ENCODE measurements around the gene TEAD4. TPM values are rescaled to one million over a fixed set of nuclear protein-coding genes. Genes with fewer than 3 reads are reported as not detected.

TEAD4 gene
- not detected for total RNA-seq
- not detected for polyA plus RNA-seq
- total RNA-seq: 0 to 0.67 (median 0.13) reads per million in 6 experiments

- Mint-ChIP-seq H3K9me3 (peaks cover 0 to 2% (median 0%) of the 10 kb centered on the region in 9 donors), H3K36me3 (peaks cover 0 to 2% (median 0%) of the 10 kb centered on the region in 3 donors), H3K4me1 (peaks cover 10 to 21% (median 18%) of the 10 kb centered on the region in 4 donors), H3K27me3 (peaks cover 28 to 67% (median 47%) of the 10 kb centered on the region in 5 donors), H3K4me3 (peak within 1 kb of the TSS; percentile 54 to 81 (median 76)), H3K27ac (no peak within 1 kb of the TSS)
- DNase-seq (no peak), ATAC-seq (no peak)
- POLR2A ChIA-PET: no interaction called here
Observed at GRCh38 chr12:2959192-2959504, at the start of gene TEAD4. Gene TEAD4 (plus strand): TSS chr12:2959397.

DNA sequence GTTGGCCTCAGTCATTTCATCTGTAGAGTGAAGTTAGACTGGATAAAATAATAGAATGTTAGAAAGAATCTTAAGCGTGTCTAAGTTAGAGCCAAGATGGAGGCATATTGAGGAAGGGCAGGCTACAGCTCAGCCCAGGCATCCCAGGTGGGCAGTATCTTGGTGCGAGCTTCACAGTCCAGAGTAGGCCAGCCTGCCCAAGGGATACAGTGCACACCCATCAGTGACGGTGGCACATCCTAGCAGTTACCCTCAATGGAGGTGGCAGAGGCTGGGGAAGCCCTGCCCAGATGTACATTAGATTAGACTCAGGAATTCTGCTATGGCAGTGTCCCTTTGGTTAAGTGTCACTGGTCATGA is 47.0 kb upstream of the TEAD4 start:
- POLR2A ChIA-PET: no interaction called here
- Mint-ChIP-seq H3K27me3 (no peaks in the 10 kb centered on the region), H3K36me3 (peaks cover 4 to 35% (median 14%) of the 10 kb centered on the region in 3 donors), H3K4me1 (peaks cover 0 to 1% (median 0%) of the 10 kb centered on the region in 4 donors), H3K27ac (peak overlapping the region in 1 of 10 donors; percentile 8), H3K4me3 (no peak overlapping the region), H3K9me3 (no peaks in the 10 kb centered on the region)
- DNase-seq (no peak), ATAC-seq (no peak)

DNA sequence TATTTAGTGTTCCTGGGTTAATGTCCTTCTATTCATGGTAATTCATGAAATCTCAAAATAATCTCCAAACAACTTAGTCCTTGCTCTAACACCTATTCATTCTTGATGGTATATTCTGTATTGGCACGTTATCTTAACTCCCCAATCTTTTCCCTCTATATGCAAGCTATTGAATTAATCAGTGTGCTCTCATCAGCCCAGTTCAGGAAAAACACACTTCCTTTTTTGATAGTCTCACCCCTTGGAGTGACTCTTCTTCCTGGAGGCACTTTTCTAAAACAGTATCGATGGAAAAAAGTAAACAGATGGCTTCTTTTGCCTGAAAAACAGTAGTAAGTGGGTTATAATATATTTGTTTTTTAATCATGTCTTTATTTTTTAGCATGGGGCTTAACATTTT is 39.9 kb upstream of the TEAD4 start:
- H3K36me3 Mint-ChIP-seq: peaks cover 0 to 56% (median 21%) of the 10 kb centered on the region in 3 donors
- no peak overlapping the region for H3K27ac Mint-ChIP-seq
- no peak overlapping the region for H3K4me3 Mint-ChIP-seq
- H3K27me3 Mint-ChIP-seq: no peaks in the 10 kb centered on the region
- no peak for DNase-seq
- POLR2A ChIA-PET: no interaction called here
- no peaks in the 10 kb centered on the region for H3K4me1 Mint-ChIP-seq
- ATAC-seq: no peak
- no peaks in the 10 kb centered on the region for H3K9me3 Mint-ChIP-seq

DNA sequence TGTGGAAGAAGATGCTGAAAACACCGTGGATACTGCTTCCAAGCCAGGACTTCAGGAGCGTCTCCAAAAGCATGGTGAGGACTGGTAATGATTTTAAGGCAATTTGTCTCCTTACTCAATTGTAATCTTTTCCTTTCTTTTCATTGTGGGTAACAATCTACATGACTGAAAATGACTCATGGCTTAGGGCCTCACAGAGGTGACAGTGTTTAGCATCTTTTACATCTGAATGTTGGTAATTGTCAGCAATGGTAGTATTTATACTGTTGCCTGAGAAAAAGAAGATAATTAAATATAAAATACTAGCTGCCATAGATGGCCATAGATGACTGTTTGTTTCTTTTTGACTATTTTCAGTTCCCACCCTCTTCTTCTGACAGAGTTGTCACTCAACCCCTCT is 36.9 kb upstream of the TEAD4 start:
- no peak for ATAC-seq
- Mint-ChIP-seq H3K4me3 (no peak overlapping the region), H3K36me3 (peaks cover 6 to 61% (median 18%) of the 10 kb centered on the region in 3 donors), H3K27me3 (no peaks in the 10 kb centered on the region), H3K4me1 (peaks cover 0 to 3% (median 0%) of the 10 kb centered on the region in 4 donors), H3K9me3 (no peaks in the 10 kb centered on the region), H3K27ac (no peak overlapping the region)
- POLR2A ChIA-PET: no interaction called here
- no peak for DNase-seq

DNA sequence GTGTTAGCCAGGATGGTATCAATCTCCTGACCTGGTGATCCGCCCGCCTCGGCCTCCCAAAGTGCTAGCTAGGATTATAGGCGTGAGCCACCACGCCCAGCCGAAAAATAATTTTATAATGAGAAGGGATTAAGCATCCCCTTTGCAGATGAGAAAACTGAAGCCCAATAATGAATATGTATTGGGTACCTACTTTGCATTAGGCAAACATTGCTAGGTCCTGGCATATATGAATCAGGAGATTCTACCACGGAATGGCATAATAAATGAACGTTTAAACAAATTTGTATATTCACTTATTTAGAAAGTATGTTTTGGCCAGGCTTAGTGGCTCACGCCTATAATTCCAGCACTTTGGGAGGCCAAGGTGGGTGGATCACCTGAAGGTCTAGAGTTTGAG is 36.1 kb upstream of the TEAD4 start:
- Mint-ChIP-seq H3K36me3 (peaks cover 6 to 68% (median 20%) of the 10 kb centered on the region in 3 donors), H3K27ac (no peak overlapping the region), H3K27me3 (no peaks in the 10 kb centered on the region), H3K9me3 (no peaks in the 10 kb centered on the region), H3K4me1 (peaks cover 0 to 3% (median 0%) of the 10 kb centered on the region in 4 donors), H3K4me3 (no peak overlapping the region)
- ATAC-seq (no peak), DNase-seq (no peak)
- POLR2A ChIA-PET: no interaction called here

DNA sequence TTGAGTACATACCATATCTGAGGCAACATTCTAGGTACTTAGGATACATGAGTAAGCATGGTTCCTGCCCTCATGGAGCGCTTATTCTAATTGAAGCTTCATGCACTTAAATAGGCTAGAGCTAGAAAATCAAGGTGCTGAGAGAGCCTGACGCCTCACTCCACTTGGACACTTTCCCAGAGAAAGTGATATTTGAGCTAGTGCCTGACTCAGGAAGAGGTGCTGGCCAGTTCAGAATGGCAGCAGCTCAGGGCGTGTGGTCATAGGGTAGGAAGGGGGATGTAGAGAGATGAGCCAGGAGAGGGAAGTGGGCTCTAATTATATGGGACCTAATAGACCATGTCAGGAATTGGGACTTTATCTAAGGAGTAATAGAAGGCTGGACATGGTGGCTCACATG is 35.2 kb upstream of the TEAD4 start:
- Mint-ChIP-seq H3K9me3 (no peaks in the 10 kb centered on the region), H3K27me3 (no peaks in the 10 kb centered on the region), H3K27ac (peak overlapping the region in 1 of 10 donors; percentile 54), H3K4me1 (peaks cover 0 to 3% (median 0%) of the 10 kb centered on the region in 4 donors), H3K4me3 (no peak overlapping the region), H3K36me3 (peaks cover 6 to 64% (median 19%) of the 10 kb centered on the region in 3 donors)
- no peak for DNase-seq
- POLR2A ChIA-PET: interaction anchor here (0.7 kb wide), 1 partner anchor 18 kb away, joined by 3 read pairs; no protein-coding TSS in a partner anchor
- ATAC-seq: no peak

- Mint-ChIP-seq H3K4me3 (no peak overlapping the region), H3K9me3 (no peaks in the 10 kb centered on the region), H3K4me1 (peaks cover 0 to 3% (median 0%) of the 10 kb centered on the region in 4 donors), H3K27me3 (no peaks in the 10 kb centered on the region), H3K36me3 (peaks cover 6 to 65% (median 18%) of the 10 kb centered on the region in 3 donors), H3K27ac (no peak overlapping the region)
- POLR2A ChIA-PET: no interaction called here
- ATAC-seq (no peak), DNase-seq (no peak)
Observed at GRCh38 chr12:2925322-2925995, 33.7 kb upstream of the TEAD4 start.

- DNase-seq: no peak
- Mint-ChIP-seq H3K4me3 (no peak overlapping the region), H3K9me3 (no peaks in the 10 kb centered on the region), H3K27me3 (no peaks in the 10 kb centered on the region), H3K27ac (no peak overlapping the region), H3K36me3 (peaks cover 0 to 76% (median 20%) of the 10 kb centered on the region in 3 donors), H3K4me1 (no peaks in the 10 kb centered on the region)
- POLR2A ChIA-PET: no interaction called here
- no peak for ATAC-seq
Observed at GRCh38 chr12:2930865-2931264, 28.3 kb upstream of the TEAD4 start.

DNA sequence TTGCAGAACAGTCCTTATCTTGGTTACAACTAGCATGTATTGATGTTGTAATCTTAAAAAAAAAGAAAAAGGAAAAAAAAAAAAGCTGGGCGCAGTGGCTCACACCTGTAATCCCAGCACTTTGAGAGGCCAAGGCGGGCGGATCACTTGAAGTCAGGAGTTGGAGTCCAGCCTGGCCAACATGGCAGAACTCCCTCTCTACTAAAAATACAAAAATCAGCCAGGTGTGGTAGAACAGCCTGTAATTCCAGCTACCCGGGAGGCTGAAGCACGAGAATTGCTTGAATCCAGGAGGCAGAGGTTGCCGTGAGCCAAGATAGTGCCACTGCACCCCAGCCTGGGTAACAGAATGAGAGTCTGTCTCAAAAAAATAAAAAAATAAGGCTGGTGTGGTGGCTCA is 25.6 kb upstream of the TEAD4 start:
- peaks cover 0 to 3% (median 0%) of the 10 kb centered on the region in 4 donors for H3K4me1 Mint-ChIP-seq
- H3K9me3 Mint-ChIP-seq: no peaks in the 10 kb centered on the region
- no peaks in the 10 kb centered on the region for H3K27me3 Mint-ChIP-seq
- peaks cover 0 to 74% (median 14%) of the 10 kb centered on the region in 3 donors for H3K36me3 Mint-ChIP-seq
- DNase-seq (no peak), ATAC-seq (no peak)
- peak overlapping the region in 1 of 10 donors; percentile 37 for H3K27ac Mint-ChIP-seq
- POLR2A ChIA-PET: no interaction called here
- no peak overlapping the region for H3K4me3 Mint-ChIP-seq

GRCh38 chr12:2934371-2934770 is 24.8 kb upstream of the TEAD4 start:
- POLR2A ChIA-PET: no interaction called here
- peaks cover 0 to 79% (median 14%) of the 10 kb centered on the region in 3 donors for H3K36me3 Mint-ChIP-seq
- DNase-seq: no peak
- H3K27me3 Mint-ChIP-seq: no peaks in the 10 kb centered on the region
- H3K4me1 Mint-ChIP-seq: peaks cover 0 to 3% (median 0%) of the 10 kb centered on the region in 4 donors
- peak overlapping the region in 1 of 10 donors; percentile 38 for H3K27ac Mint-ChIP-seq
- no peak for ATAC-seq
- no peaks in the 10 kb centered on the region for H3K9me3 Mint-ChIP-seq
- H3K4me3 Mint-ChIP-seq: no peak overlapping the region

DNA sequence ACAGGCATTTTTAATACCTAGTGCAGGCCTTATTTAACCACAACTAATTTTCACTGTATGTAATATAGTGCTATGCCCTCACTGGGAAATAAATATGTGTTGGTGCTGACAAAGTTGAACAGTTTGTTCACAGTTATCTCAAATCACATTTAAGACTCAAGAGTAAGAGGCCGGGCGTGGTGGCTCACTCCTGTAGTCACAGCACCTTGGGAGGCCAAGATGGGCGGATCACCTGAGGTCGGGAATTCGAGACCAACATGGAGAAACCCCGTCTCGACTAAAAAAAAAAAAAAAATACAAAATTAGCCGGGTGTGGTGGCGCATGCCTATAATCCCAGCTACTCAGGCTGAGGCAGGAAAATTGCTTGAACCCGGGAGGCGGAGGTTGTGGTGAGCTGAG is 22.9 kb upstream of the TEAD4 start:
- H3K27me3 Mint-ChIP-seq: no peaks in the 10 kb centered on the region
- DNase-seq (no peak), ATAC-seq (no peak)
- peaks cover 0 to 76% (median 8%) of the 10 kb centered on the region in 3 donors for H3K36me3 Mint-ChIP-seq
- peaks cover 0 to 3% (median 0%) of the 10 kb centered on the region in 4 donors for H3K4me1 Mint-ChIP-seq
- H3K4me3 Mint-ChIP-seq: no peak overlapping the region
- H3K9me3 Mint-ChIP-seq: no peaks in the 10 kb centered on the region
- POLR2A ChIA-PET: no interaction called here
- H3K27ac Mint-ChIP-seq: peak overlapping the region in 1 of 10 donors; percentile 11

DNA sequence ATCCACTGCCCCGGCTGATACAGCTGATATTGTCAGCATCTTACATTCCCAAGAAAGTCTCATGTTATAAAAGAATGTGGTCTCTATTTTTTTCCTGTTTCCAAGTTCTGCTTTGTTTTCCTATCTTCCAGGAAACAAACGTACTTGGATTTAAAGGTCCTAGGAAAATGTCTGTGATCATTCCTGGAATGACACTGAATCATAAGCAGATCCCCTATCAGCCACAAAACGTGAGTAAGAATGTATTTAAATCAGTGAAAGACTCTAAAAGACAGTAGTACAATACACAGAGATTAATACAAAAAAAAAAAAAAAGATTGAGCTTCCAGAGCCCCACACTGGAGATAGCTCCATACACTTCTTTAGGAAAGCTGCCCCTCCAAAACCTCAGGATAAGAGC is 21.7 kb upstream of the TEAD4 start:
- peaks cover 0 to 71% (median 8%) of the 10 kb centered on the region in 3 donors for H3K36me3 Mint-ChIP-seq

GRCh38 chr12:2939191-2939590 is 20.0 kb upstream of the TEAD4 start:
- Mint-ChIP-seq H3K4me1 (peaks cover 0 to 3% (median 0%) of the 10 kb centered on the region in 4 donors), H3K4me3 (no peak overlapping the region), H3K9me3 (no peaks in the 10 kb centered on the region), H3K27ac (peak overlapping the region in 1 of 10 donors; percentile 58), H3K36me3 (peaks cover 0 to 56% (median 8%) of the 10 kb centered on the region in 3 donors), H3K27me3 (no peaks in the 10 kb centered on the region)
- no peak for DNase-seq
- ATAC-seq: no peak
- POLR2A ChIA-PET: interaction anchor here (0.5 kb wide), 1 partner anchor 123 kb away, joined by 6 read pairs; no protein-coding TSS in a partner anchor

More for the DNA sequence above, 21.7 kb upstream of the TEAD4 start:
- DNase-seq: no peak
- POLR2A ChIA-PET: no interaction called here
- no peaks in the 10 kb centered on the region for H3K27me3 Mint-ChIP-seq
- ATAC-seq: no peak
- H3K9me3 Mint-ChIP-seq: no peaks in the 10 kb centered on the region
- H3K4me1 Mint-ChIP-seq: peaks cover 0 to 3% (median 0%) of the 10 kb centered on the region in 4 donors
- H3K27ac Mint-ChIP-seq: no peak overlapping the region
- no peak overlapping the region for H3K4me3 Mint-ChIP-seq
